Activated CD8-positive, alpha-beta T cell treated with anti-CD3 and anti-CD28 coated beads, Interleukin-2, amount 10 ng/mL, durations not matched to agents 7 days and 5 days (primary cell): Measurements from ENCODE around the gene TOMT. TPM values are rescaled to one million over a fixed set of nuclear protein-coding genes. Genes with fewer than 3 reads are reported as not detected.

Experiments
- ATAC-seq: fragments of 150-1000 bp; cut with Tn5 transposase; one replicate; pipeline ENCODE4 v1.10.0; 2021; ENCODE audit warnings: moderate library complexity
- CTCF ChIA-PET: fragments of 350-600 bp; sonication (Branson Sonifier 250); formaldehyde crosslinking; loops from one replicate; lab custom pipeline; 2021; ENCODE audit warnings: antibody characterized with exemption; lab: Charles Lee
- POLR2A ChIA-PET: fragments of 350-600 bp; sonication (Branson Sonifier 250); formaldehyde crosslinking; loops from one replicate; lab custom pipeline; 2021; ENCODE audit warnings: antibody characterized with exemption; lab: Charles Lee
- DNase-seq: peaks from one replicate; pipeline ENCODE4 v3.0.0-alpha.2; 2020
- H3K27ac Mint-ChIP-seq: one replicate; pipeline ENCODE4 v1.8.0; 2021; ENCODE audit warnings: mild to moderate bottlenecking, mixed read lengths
- H3K27me3 Mint-ChIP-seq: one replicate; pipeline ENCODE4 v1.8.0; 2021; ENCODE audit warnings: low read depth, mixed read lengths
- H3K36me3 Mint-ChIP-seq: one replicate; pipeline ENCODE4 v1.8.0; 2021; ENCODE audit warnings: low read depth, mixed read lengths
- H3K4me1 Mint-ChIP-seq: one replicate; pipeline ENCODE4 v1.8.0; 2021; ENCODE audit warnings: low read depth, mixed read lengths
- H3K4me3 Mint-ChIP-seq: one replicate; pipeline ENCODE4 v1.8.0; 2021; ENCODE audit warnings: mild to moderate bottlenecking, mixed read lengths
- H3K9me3 Mint-ChIP-seq: one replicate; pipeline ENCODE4 v1.8.0; 2022; ENCODE audit warnings: mixed read lengths; ENCODE audit not compliant: insufficient read depth
- total RNA-seq, 2 experiments: library from RNA; stranded (reverse); gene quantifications; one replicate each; pipeline ENCODE4 v1.2.3, GENCODE V29; 2021

Gene TOMT
- total RNA-seq, 2 experiments from 2014 or later = not detected

- Mint-ChIP-seq H3K27me3 (no peaks in the 10 kb centered on the region), H3K27ac (no peak overlapping the region), H3K9me3 (no peaks in the 10 kb centered on the region), H3K36me3 (peaks cover 9% of the 10 kb centered on the region), H3K4me1 (peaks cover 10% of the 10 kb centered on the region), H3K4me3 (no peak overlapping the region)
- CTCF ChIA-PET = interaction anchor here (2.5 to 5.4 kb wide), 2 partner anchors 62 to 111 kb away, joined by 7 to 45 read pairs; no protein-coding TSS in a partner anchor
- POLR2A ChIA-PET = interaction anchor here (0.6 kb wide), 1 partner anchor 291 kb away, joined by 3 read pairs; no protein-coding TSS in a partner anchor
- DNase-seq (no peak), ATAC-seq (no peak)
Observed at GRCh38 chr11:72088076-72088808, 17.5 kb upstream of the TOMT start.

GRCh38 chr11:72091292-72091691 is 14.4 kb upstream of the TOMT start:
- H3K27ac Mint-ChIP-seq = peak overlapping the region; percentile 43
- H3K27me3 Mint-ChIP-seq = no peaks in the 10 kb centered on the region
- H3K4me1 Mint-ChIP-seq = peaks cover 3% of the 10 kb centered on the region
- no peaks in the 10 kb centered on the region for H3K9me3 Mint-ChIP-seq
- POLR2A ChIA-PET = interaction anchor here (0.9 to 1.9 kb wide), 4 partner anchors 9 to 21 kb away, joined by 3 to 8 read pairs (median 4); partner anchors contain the start of gene ANAPC15
- peaks cover 14% of the 10 kb centered on the region for H3K36me3 Mint-ChIP-seq
- CTCF ChIA-PET = interaction anchor here (0.6 to 8.3 kb wide), 21 partner anchors 9 to 380 kb away, joined by 3 to 163 read pairs (median 6); partner anchors contain the start of genes IL18BP, LAMTOR1, TOMT and XNDC1N
- ATAC-seq (peak; percentile 87), DNase-seq (peak; percentile 76)
- no peak overlapping the region for H3K4me3 Mint-ChIP-seq

- H3K36me3 Mint-ChIP-seq = peaks cover 57% of the 10 kb centered on the region
- H3K4me1 Mint-ChIP-seq = peaks cover 30% of the 10 kb centered on the region
- H3K27me3 Mint-ChIP-seq = no peaks in the 10 kb centered on the region
- DNase-seq = no peak
- no peaks in the 10 kb centered on the region for H3K9me3 Mint-ChIP-seq
- no peak overlapping the region for H3K4me3 Mint-ChIP-seq
- ATAC-seq = no peak
- ChIA-PET CTCF (interaction anchor here (1.5 to 4.5 kb wide), 5 partner anchors 8 to 122 kb away, joined by 3 to 48 read pairs (median 9); no protein-coding TSS in a partner anchor), POLR2A (interaction anchor here (0.8 to 5.4 kb wide), 6 partner anchors 8 to 77 kb away, joined by 3 to 45 read pairs (median 6); partner anchors contain the start of genes ANAPC15 and LRRC51)
- H3K27ac Mint-ChIP-seq = no peak overlapping the region
Observed at GRCh38 chr11:72098741-72099140, 7.0 kb upstream of the TOMT start.

- peaks cover 38% of the 10 kb centered on the region for H3K4me1 Mint-ChIP-seq
- POLR2A ChIA-PET = interaction anchor here (0.6 to 5.4 kb wide), 7 partner anchors 10 to 108 kb away, joined by 3 to 45 read pairs (median 5); partner anchors contain the start of genes ANAPC15 and LRRC51
Observed at GRCh38 chr11:72100009-72100408, 5.7 kb upstream of the TOMT start.

GRCh38 chr11:72100462-72100861 is 5.3 kb upstream of the TOMT start:
- peaks cover 46% of the 10 kb centered on the region for H3K36me3 Mint-ChIP-seq
- ChIA-PET POLR2A (interaction anchor here (1.4 to 5.4 kb wide), 4 partner anchors 10 to 77 kb away, joined by 3 to 45 read pairs (median 9); partner anchors contain the start of genes ANAPC15 and LRRC51), CTCF (interaction anchor here (0.6 to 4.5 kb wide), 8 partner anchors 10 to 334 kb away, joined by 3 to 48 read pairs (median 8); partner anchors contain the start of genes ANAPC15 and CLPB)
- H3K9me3 Mint-ChIP-seq = no peaks in the 10 kb centered on the region
- no peaks in the 10 kb centered on the region for H3K27me3 Mint-ChIP-seq
- no peak overlapping the region for H3K4me3 Mint-ChIP-seq
- peaks cover 38% of the 10 kb centered on the region for H3K4me1 Mint-ChIP-seq
- no peak for ATAC-seq
- no peak for DNase-seq
- H3K27ac Mint-ChIP-seq = peak overlapping the region; percentile 69

More at GRCh38 chr11:72100009-72100408, 5.7 kb upstream of the TOMT start:
- H3K27ac Mint-ChIP-seq = peak overlapping the region; percentile 69
- H3K4me3 Mint-ChIP-seq = no peak overlapping the region
- no peaks in the 10 kb centered on the region for H3K27me3 Mint-ChIP-seq
- CTCF ChIA-PET = interaction anchor here (1.4 to 4.5 kb wide), 7 partner anchors 9 to 331 kb away, joined by 3 to 48 read pairs (median 9); no protein-coding TSS in a partner anchor
- DNase-seq = no peak
- peaks cover 50% of the 10 kb centered on the region for H3K36me3 Mint-ChIP-seq
- ATAC-seq = no peak
- no peaks in the 10 kb centered on the region for H3K9me3 Mint-ChIP-seq

GRCh38 chr11:72102162-72102561 is 3.6 kb upstream of the TOMT start:
- Mint-ChIP-seq H3K4me3 (peak overlapping the region; percentile 96), H3K27ac (peak overlapping the region; percentile 87), H3K36me3 (peaks cover 41% of the 10 kb centered on the region), H3K27me3 (no peaks in the 10 kb centered on the region), H3K9me3 (no peaks in the 10 kb centered on the region), H3K4me1 (peaks cover 38% of the 10 kb centered on the region)
- DNase-seq (no peak), ATAC-seq (no peak)
- ChIA-PET CTCF (interaction anchor here (0.6 to 4.5 kb wide), 9 partner anchors 9 to 328 kb away, joined by 3 to 48 read pairs (median 3); partner anchors contain the start of gene ANAPC15), POLR2A (interaction anchor here (0.9 to 5.4 kb wide), 2 partner anchors 10 to 62 kb away, joined by 3 to 45 read pairs; partner anchors contain the start of gene ANAPC15)

GRCh38 chr11:72102631-72102945 is 3.1 kb upstream of the TOMT start:
- Mint-ChIP-seq H3K27me3 (no peaks in the 10 kb centered on the region), H3K27ac (peak overlapping the region; percentile 87), H3K4me1 (peaks cover 38% of the 10 kb centered on the region), H3K4me3 (peak overlapping the region; percentile 96), H3K36me3 (peaks cover 37% of the 10 kb centered on the region), H3K9me3 (no peaks in the 10 kb centered on the region)
- ATAC-seq (no peak), DNase-seq (no peak)
- POLR2A ChIA-PET = interaction anchor here (5.4 kb wide), 1 partner anchor 10 kb away, joined by 45 read pairs; the partner anchor contains the start of gene ANAPC15
- CTCF ChIA-PET = interaction anchor here (0.9 to 4.5 kb wide), 8 partner anchors 8 to 328 kb away, joined by 3 to 48 read pairs (median 4); partner anchors contain the start of gene ANAPC15

- ATAC-seq (peak; percentile 95), DNase-seq (peak; percentile 99)
- peaks cover 38% of the 10 kb centered on the region for H3K4me1 Mint-ChIP-seq
- ChIA-PET CTCF (interaction anchor here (0.8 to 4.5 kb wide), 8 partner anchors 10 to 327 kb away, joined by 3 to 48 read pairs (median 3); partner anchors contain the start of gene ANAPC15), POLR2A (interaction anchor here (5.4 kb wide), 1 partner anchor 9 kb away, joined by 45 read pairs; the partner anchor contains the start of gene ANAPC15)
- peak within 1 kb of the TSS; percentile 87 for H3K27ac Mint-ChIP-seq
- no peaks in the 10 kb centered on the region for H3K9me3 Mint-ChIP-seq
- no peaks in the 10 kb centered on the region for H3K27me3 Mint-ChIP-seq
- H3K4me3 Mint-ChIP-seq = peak within 1 kb of the TSS; percentile 96
- H3K36me3 Mint-ChIP-seq = peaks cover 31% of the 10 kb centered on the region
Observed at GRCh38 chr11:72102946-72103753, 2.6 kb upstream of the TOMT start, which contains the start of gene LAMTOR1. Gene LAMTOR1 (minus strand): TSS chr11:72103297. CDS start chr11:72103224, 73 bp downstream.

- ChIA-PET CTCF (interaction anchor here (0.8 kb wide), 1 partner anchor 78 kb away, joined by 3 read pairs; no protein-coding TSS in a partner anchor), POLR2A (interaction anchor here (5.4 kb wide), 1 partner anchor 8 kb away, joined by 45 read pairs; the partner anchor contains the start of gene ANAPC15)
- H3K27me3 Mint-ChIP-seq = no peaks in the 10 kb centered on the region
Observed at GRCh38 chr11:72103754-72104167, 2.0 kb upstream of the TOMT start.

GRCh38 chr11:72111300-72112142 is 5.8 kb downstream of the TOMT start:
- CTCF ChIA-PET = interaction anchor here (1.1 to 3.7 kb wide), 7 partner anchors 9 to 323 kb away, joined by 3 to 25 read pairs (median 4); partner anchors contain the start of gene CLPB
- ATAC-seq = no peak
- peaks cover 20% of the 10 kb centered on the region for H3K4me1 Mint-ChIP-seq

More at GRCh38 chr11:72103754-72104167, 2.0 kb upstream of the TOMT start:
- DNase-seq (no peak), ATAC-seq (no peak)
- H3K27ac Mint-ChIP-seq = peak overlapping the region; percentile 87
- no peaks in the 10 kb centered on the region for H3K9me3 Mint-ChIP-seq
- H3K4me1 Mint-ChIP-seq = peaks cover 38% of the 10 kb centered on the region
- peaks cover 25% of the 10 kb centered on the region for H3K36me3 Mint-ChIP-seq
- H3K4me3 Mint-ChIP-seq = peak overlapping the region; percentile 96

More at GRCh38 chr11:72111300-72112142, 5.8 kb downstream of the TOMT start:
- Mint-ChIP-seq H3K27ac (peak overlapping the region; percentile 100), H3K36me3 (peaks cover 8% of the 10 kb centered on the region), H3K27me3 (no peaks in the 10 kb centered on the region), H3K9me3 (no peaks in the 10 kb centered on the region), H3K4me3 (peak overlapping the region; percentile 95)
- DNase-seq = no peak
- POLR2A ChIA-PET = interaction anchor here (0.9 to 3.6 kb wide), 10 partner anchors 10 to 319 kb away, joined by 3 to 45 read pairs (median 4); partner anchors contain the start of genes LAMTOR1, RNF121 and XNDC1N
